HG03457 (cell line): ENCODE data around the gene ZDHHC14.

Experiments
- ATAC-seq: cut with Tn5 transposase; IDR thresholded peaks from one replicate; pipeline ENCODE4 v1.9.1; 2021; ENCODE audit warnings: moderate number of reproducible peaks; ENCODE audit not compliant: unreplicated experiment

ZDHHC14 gene

DNA sequence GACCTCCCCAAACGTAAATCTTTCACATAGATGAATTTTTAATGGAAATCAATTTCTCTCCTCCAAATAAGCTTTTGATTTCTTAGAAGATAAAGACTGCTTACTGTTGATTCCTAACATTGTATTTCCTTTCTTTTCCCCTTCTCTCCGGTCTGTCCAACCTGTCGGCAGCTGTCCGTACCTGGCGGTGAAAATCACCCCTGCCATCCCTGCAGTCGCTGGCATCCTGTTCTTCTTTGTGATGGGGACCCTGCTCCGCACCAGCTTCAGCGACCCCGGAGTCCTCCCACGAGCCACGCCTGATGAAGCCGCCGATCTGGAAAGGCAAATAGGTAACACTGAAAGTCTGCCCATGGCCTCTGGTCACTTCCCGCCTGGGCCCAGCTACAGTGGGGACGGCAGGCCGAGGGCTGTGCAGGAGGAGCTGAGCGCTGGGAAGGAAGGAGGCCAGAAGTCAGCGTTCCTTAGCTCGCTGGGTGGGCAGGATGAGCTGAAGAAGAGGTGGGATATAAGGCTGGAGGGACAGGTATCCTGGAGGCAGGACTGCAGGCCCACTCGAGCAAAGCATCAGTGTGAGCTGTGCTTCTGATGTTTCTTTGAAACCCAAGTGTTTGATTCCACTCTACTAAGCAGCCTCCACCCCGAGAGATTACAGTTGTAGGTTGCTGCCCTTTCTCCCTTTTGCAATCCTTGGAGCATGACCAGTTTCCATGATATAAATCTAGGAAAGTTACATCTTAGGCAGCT, 161.6 kb downstream of the ZDHHC14 start:
- ATAC-seq = no peak

DNA sequence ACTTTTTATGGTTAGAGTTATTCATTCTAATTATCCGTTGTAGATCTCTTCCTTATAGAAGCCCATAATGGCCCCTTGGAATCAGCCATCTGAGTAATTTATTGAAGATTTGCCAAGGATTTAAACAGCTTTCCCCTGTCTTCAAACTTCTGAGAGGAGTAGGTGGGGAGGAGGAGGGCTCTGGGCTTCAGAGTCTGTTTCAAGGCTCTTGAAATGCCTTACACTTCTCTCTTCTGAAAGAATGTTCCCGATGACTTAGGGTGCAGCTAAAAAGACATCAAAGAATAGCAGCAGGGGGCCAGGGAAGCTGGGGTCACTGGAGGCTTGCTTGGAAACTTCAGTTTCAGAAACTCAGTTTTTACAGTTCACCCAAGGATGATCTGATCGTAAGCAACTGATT, 165.3 kb downstream of the ZDHHC14 start:
- ATAC-seq = no peak

DNA sequence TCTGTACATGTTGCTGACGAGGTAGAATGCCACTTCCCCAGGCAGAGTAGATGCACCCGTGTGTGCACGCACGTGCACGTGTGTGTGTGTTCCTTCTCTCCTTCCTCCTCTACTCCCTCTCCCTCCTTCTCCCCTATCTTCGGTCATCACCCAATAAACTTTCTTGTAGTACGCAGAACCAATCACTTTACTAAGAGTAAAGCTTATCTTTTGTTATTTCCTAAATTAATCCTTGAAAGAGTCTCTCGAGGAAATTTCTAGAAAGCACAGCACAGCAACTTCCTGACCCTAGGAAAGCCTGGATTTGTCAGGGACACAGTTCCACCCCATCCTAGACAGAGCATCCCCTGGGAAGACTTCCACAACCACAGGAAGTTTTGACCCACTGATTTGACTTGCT, 166.1 kb downstream of the ZDHHC14 start:
- no peak for ATAC-seq

DNA sequence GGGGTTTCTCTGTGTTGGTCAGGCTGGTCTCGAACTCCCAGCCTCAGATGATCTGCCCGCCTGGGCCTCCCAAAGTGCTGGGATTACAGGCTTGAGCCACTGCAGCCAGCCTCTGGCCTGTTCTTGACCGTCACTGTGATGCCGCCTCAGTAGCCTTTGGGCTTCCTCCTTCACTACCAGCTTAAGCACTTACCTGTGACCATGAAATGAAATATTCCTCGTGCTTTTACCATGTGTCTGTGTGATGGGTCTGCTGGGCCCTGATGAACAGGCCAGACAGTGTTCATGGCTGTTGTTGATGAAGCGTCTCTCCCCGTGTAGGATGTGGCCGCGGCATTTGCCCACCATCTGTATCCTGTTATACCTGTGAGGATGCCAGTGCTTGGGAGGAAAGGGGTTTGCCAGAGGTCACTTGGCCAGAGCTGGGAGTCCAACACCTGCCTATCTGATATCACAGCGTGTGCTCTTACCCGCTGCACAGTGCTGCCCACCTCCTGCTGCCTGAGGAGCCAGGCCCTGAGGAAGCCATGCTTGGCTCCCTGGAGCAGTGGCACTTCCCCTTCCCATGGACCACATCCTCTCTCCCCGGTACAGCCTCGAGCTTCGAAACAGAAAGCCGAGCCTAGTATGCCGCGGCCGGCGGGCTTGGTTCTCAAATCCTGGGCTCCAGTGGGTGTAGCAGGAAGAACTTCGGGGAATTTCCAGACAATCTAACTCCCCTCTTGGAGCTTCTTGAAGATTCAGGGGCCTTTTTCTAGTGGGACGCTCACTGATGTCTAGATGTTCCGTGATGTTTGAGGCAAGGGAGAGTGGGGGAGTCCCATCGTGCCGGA, 167.9 kb downstream of the ZDHHC14 start:
- ATAC-seq = peak; percentile 49

DNA sequence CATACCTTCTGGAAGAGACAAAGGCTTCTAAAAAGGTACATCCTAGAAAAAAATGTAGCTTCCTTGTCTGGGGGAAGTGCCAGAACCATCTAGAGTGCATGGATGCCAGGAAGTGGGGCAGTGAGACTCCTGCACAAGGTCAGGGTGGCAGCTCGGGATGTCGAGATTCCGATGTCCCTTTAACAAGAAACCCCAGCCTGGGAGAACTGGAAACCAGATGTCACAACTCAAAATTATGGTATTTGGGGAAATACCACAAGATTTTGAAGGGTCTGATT, 168.4 kb downstream of the ZDHHC14 start:
- ATAC-seq = no peak

DNA sequence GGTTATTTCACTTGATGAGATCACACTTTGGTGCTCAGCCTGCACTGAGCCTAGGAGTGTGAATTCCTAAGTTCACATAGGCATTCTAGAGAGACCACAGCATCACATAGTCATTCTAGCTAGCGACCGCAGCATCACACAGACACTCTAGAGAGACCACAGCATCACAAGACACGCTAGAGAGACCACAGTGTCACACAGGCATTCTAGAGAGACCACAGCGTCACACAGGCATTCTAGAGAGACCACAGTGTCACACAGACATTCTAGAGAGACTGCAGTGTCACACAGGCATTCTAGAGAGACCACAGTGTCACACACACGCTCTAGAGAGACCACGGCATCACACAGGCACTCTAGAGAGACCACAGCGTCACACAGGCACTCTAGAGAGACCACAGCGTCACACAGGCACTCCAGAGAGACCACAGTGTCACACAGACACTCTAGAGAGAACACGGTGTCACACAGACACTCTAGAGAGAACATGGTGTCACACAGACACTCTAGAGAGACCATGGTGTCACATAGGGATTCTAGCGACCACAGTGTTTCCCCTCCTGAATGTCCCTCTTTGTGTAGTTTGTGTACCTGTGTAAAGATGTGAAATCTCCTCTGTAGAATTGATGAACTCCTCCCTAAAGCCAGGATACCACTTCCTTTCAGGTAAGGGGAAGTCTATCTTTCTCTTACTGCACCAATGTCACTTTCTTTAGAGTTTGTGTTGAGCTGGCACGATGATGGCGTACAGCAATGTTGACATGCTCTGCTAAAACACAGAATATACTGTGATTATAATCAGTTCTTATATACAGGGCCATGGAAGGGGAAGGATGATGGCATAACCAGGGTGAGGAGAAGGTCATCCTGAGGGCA, 169.4 kb downstream of the ZDHHC14 start:
- ATAC-seq = no peak

DNA sequence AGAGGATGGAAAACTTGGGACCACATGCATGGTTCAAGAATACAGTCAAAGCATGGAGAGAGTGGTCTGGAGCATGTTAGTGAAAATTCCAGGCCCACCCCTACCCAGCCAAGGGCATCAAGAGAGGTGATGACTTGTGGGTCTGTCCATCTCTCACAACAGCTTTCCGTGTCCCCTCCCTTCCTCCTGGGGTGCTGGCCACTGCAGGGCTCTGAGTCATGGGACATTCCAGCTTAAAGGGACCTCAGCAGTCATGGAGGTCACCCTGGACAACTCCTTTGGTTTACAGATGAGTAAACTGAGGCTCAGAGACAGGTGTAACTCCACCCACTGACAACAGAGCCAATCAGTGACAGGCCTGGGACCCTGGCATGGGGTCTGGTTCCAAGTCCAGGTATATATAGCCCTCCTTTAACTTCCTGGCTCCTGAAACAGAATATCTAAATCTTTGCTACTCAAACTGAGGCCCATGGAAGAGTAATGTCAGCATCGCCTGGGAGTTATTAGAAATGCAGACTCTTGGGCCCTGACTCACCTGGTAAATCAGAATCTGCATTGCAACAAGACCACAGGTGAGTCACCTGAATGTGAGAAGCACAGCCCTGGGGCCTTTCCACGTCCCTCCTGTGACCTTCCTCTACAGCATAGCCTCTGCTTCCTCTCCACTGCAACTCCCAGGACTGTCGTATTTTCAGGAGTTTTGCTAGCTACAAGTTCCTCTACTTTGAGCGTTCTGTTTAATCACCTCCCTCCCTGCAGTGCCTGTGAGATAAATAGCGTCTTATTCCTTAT, 170.2 kb downstream of the ZDHHC14 start:
- ATAC-seq = no peak

DNA sequence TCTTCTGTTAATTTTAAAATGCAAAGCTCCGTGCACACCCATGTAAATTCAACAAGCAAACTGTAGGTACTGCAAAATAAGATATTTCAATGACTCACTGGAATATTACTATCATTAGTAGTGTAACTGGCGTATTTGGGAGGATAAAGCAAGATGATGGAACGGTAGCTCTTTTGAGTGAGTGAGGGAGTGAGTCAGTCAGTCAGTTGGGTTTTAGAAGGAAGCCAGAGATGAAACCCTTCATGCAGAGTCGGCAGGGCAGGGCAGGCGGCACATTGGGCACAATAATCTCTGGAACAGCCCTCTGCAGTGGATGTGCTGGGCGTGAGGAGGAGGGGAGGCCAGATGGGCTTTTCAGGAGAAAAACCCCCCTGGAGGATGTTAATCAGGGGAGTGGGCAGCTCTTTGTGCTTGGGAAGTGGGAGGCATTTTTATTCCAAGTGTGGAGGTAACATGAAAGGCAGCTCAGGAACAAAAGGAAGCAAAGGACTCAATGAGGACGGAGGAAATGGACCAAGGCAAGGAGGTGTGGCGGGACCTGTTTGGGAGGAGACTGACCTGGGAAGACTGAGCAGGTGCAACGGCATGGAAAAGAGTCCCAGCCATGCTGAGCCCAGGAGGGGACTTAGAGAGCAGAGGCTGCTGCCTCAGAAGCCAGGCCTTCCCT, 171.2 kb downstream of the ZDHHC14 start:
- no peak for ATAC-seq

DNA sequence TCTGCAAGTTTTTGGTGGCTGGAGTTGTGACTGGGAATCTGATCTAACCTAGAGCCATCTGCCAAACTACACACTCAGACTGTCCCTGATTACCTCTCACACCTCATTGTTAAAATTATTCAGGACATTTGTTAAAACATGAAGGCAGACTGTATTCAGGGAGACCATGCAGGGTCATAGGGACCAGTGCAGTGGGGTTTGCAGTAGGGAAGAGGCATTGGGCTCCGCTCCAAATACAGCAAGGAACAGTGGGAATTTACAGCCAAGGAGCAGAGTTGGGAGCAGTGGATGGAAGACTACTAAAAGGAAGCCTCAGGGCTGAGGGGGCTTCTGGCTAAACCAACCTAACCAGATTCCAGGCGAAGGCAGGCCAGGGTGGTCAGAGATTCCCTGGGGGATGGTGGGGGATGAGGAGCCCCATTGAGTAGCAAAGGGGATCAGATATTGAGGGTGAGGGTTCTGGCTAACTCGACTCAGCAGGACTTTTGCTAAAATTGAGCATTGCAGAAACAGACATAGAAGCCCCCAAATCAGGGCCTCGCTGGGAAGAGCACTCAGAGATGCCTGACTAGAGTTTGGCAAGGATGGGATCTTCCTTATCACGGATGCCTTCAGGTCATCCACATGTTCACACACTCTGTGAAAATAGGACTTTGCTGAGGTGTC, 172.0 kb downstream of the ZDHHC14 start:
- ATAC-seq = no peak

DNA sequence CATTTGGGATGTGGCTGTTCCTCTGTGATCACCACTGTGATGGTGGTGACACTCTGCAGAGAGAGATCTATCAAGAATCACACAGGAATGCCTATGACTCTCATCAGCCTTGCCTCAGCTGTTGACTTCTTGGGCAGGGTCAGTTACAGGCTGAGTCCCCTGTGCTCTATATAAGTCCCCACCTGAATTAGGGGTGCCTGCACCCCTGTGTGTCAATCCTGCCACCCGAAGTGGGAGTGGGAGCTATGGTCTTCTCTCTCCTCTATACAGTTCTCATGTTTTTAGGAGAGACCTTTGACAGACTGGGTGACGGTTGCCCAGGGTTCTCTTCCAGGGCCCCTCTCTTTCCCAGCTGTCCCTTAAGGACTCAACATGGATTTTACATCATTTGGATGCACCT, 173.8 kb downstream of the ZDHHC14 start:
- no peak for ATAC-seq

DNA sequence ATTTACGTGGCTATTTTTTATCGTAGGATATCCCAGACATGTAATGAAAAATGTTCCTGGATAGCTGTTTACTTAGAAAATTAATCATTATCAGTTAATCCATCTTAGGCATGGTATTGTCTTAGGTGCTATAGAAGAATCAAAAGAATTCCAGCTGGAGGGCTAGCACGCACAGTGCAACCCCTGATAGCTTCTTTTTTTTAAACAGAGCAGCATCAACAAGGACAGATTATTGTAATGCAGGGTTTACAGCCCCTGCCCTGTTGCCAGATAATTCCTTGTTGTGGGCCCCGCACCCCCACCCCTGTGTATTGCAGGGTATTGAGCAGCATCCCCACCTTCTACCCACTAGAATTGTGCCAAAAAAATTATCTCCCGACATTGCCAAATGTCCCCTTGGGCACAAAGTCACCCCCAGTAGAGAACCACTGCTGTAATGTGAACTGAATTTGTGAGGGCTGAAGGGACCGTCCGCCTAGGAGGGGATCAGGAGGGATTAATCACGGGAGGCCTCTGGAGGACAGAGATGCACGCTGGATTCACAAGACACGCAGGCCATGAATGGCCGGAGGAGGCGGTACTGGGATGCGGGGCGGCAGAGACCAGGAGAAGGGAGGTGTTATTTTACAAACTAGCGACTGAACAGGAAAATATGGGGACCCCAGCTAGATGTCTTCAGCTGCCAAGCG, 174.6 kb downstream of the ZDHHC14 start:
- no peak for ATAC-seq

DNA sequence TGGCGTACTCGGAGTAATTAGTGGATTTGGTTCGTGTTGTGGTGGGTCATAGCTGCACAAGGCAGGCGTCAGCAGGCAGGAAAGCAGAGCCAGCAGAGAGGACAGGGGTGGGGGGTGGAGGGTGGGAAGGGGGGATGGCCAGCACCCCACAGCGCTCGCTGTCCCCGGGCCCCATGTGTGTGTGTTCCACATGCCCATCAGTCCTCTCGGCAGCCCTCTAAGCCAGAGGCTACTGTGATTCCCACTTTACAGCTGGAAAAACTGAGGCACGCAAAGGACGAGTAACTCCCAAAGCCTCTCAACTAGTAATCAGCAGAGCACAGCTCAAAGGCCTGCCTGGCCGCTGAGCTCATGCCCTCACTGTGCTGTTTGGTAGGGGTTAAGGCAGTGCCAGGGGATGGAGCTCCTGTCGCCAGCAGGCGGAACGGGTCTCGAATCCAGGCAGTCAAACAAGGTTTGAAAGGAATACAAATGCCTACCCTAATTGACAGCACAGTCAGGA, 175.2 kb downstream of the ZDHHC14 start:
- no peak for ATAC-seq

DNA sequence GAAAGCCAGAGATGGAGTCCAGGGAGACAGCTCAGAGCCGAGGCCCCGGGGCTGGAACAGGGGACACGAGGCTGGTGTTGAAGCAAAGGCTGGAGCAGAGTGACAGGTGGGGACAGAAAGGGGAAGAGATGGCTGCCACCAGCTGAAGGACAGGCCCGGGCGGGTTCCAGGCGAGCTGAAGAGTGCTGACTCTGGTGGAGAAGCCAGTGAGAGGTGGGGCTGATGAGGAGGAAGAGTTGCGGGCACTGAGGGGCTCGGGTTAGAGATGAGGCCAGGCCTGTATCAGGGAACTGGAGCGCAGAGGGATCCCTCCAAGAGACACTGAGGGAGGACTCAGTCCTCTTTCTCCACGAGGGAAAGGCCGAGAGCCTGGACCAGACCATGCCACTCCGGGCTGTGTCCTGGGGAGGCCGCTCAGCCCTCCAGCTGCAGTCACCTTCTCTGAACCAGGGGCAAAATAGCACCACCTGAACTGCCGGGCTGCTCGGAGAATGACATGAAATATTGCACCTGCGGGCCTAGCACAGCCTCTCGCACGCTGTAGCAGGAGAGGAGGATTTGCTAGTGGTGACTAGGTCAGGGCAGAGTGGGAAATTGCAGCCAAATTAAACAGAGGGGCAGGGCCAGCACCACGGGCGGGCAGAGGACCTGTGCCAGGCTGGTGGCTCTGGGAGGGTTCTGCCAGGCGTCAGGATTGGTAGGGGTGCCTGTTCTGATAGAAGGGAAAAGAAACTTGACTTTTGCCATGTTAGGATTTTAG, 175.9 kb downstream of the ZDHHC14 start:
- no peak for ATAC-seq

DNA sequence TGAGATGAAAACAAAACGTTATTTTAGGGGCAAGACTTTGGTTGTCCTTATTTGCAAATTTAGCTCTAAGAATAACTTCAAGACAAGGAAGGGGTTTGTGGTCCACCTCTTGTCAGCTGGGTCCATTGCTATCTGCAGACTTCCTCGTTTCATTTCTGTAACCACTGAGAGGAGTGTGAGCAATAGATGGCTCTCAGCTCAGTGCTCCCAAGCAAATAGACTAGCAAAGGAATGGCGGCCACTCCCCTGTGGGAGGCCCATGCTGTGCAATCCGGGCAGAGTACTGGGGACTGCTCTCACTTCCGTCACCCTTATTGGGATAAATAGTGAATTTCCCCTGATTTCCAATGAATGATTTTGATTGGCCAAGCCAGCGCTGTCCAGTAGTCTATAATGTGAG, 176.6 kb downstream of the ZDHHC14 start:
- ATAC-seq = peak; percentile 43

DNA sequence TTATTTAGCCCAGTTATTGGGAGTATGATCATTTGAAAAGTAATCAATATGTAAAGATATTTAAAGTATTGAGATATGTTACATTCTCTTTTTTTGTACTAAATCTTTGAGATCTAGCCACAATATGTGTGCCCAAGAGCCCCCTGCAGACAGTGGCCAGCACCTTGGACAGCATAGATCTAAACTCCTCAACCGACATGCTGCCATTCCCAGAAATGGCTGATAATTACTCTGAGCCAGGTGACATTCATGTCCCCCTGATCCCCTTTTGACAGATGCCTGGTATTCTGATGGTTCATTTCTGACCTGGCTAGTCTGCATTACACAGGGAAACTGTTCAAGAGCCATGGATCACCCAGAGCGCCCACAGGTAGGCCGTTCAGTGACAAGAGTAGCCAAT, 177.1 kb downstream of the ZDHHC14 start:
- no peak for ATAC-seq

DNA sequence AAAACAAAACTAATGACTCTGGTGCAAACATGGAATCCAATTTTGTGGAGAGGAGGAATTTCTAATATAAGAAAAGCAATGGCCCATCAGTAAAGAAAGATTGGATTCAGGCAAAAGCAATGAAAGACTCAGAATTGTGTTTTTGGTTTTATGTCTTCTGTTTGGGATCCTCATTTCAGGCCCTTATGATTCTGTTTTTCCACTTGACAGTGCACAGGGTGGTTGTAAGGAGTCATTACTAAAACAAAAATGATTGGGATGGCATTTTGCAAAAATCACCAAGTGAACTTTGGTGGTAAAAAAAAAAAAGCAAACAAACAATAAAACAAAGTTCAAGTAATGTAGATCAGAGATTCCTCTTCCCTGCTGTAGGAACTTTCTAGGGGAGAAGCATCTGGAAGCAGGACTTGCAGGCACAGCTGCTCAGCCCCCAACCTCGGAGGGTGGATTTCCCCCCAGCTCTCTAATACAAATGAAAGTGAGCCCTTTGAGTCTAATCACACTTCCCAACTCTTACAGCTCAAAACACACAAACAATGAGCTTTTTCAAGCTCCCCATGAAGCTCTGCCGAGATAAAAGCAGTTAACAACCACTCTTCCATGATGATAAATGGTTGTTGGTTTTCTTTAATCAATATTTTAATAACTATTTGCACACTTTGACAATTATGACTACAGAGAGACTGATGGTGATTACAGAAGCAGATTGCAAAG, 177.7 kb downstream of the ZDHHC14 start:
- ATAC-seq = no peak

DNA sequence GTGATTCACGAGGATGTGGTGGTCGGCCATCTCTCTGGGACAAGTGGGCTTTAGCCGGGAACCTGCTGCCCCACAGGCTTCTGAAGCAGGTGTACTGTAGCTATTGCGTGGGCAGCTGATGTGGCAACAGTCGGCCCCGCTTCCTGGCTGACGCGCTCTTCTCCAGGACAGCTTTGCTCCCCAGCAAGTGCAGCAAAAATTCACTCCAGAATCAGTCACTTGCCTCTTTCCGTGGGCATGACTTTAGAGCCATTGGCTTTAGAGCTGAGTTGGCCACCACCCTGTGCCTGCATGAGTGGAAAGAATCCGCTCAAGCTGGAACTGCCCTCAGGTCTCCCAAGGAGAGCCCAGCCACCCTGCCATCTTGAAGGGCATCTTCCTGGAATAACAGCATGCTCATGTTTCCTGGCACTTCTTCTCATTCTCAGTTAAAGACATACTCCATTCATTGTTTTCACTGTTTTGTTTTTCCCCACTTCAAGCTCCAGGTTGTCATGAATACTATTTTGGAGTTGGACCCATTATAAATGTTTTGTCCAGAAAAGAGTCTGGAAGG, 178.3 kb downstream of the ZDHHC14 start:
- no peak for ATAC-seq
